ENCODE measurements around the gene USP47.
"Not testable (repeated sequence)": the region's sequence is repeated elsewhere in the genome, so short reads cannot be mapped to it uniquely, and the experiment has no call there.

USP47 gene

DNA sequence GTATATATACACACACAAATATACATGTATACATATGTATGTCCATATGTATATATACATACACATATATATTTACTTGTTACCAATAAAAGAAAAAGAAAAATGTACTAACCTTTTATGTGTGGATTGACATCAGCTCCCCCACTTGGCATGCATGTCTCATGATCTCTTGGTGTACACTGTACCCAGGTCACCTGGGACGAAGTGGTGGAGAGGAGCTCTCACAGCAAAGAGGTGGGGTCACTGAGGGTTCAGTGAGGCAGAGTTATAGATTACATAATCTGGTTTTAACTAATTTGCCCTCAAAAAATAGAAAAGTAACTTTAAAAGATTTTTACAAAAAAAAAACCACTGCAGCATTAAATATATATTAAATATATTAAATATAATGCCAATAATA lies 15.5 kb upstream of the USP47 start:
- no peak for DNase-seq

DNA sequence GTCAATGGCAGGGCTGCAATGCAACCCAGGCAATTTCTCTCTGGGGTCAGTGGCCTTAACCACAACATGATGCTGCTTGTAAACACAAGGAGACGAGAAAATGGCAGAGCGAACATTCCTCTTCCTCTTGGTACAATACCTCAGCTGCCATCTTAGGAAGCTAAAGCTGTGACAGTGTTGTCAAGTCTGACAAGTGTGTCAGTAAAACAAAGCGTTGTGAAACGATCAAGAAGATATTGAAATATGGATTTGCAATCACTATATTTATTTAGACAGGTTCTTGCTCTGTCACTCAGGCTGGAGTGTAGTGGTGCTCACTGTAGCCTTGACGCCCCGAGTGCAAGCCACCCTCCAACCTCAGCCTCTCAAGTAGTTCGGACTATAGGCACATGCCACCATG lies 14.5 kb upstream of the USP47 start:
- DNase-seq, result no peak

DNA sequence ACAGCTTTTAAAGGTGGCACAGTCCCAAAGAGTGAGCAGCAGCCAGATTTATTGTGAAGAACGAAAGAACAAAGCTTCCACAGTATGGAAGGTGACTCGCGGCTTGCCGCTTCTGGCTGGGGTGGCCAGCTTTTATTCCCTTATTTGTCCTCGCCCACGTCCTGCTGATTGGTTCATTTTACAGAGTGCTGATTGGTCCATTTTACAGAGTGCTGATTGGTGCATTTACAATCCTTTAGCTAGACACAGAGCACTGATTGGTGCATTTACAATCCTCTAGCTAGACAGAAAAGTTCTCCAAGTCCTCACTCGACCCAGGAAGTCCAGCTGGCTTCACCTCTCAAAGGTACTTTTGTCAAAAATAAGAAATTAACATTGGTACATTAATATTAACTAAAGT lies 10.4 kb upstream of the USP47 start:
- not testable (repeated sequence) for DNase-seq

DNA sequence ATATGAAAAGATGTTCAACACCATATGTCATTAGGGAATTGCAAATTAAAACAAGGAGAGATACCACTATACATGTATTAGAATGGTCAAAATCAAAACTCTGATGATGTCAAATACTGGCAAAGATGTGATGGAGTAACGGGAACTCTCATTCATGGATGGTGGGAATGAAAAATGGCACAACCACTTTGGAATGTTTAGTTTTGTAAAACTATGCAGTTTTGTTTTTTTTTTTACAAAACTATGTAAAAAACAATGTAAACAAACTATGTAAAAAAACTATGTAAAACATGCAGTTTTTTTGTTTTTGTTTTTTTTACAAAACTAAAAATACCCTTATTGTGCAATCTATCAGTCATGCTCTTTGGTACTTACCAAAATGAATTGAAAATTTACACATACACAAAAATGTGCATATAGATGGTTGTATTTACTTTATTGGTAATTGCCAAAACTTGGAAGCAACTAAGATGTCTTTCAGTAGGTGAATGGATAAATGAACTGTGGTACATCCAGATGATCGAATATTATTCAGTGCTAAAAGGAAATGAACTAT lies 5.0 kb upstream of the USP47 start:
- DNase-seq, result no peak

DNA sequence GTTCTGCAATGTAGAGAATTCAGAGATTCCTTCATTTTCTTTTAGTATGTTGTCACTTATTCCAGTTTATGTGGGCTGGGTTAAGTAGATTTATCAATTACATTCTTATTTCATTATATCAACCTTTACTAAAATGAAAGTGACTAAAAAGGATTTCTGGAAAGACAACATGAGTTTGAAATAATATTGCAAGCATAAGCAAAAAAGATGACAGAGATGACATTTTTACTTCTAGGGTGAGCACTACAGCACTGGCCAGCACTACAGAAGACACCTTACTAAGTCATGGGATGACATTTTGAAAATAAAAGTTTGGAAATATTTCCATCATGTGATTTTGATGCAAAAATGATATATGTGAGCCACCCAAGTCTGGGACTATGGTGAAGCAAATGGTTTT lies 2.1 kb upstream of the USP47 start:
- DNase-seq, result no peak

DNA sequence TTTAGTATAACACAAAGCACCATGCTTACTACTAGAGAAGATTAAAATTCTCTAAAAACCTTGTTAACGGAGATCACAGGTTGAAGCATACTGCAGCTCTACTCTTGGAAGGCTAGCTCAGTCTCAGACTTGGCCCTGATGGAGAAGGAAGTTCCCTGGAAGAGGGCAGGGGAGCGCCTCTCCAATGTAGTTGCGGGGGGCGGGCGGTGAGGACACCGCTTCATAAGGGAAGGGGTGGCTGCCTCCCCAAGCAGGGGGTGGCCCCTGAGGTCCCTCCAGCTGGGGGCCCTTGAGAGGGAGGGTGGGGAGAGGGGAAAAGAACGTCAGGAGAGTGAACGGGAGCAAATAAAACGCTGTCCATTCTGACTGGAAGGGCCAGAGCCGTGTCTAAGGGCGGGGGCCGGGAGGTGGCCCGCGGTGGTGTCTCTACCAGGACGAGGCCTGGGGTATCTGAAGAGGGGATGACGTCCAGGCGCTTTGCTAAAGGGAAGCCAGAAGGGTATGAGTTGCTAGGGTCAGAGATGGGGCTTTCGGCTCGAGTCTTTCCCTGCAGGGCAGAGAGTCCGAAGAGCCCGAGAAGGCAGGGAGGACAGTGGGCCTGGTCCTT lies 553 bp upstream of the USP47 start:
- no peak for DNase-seq

DNA sequence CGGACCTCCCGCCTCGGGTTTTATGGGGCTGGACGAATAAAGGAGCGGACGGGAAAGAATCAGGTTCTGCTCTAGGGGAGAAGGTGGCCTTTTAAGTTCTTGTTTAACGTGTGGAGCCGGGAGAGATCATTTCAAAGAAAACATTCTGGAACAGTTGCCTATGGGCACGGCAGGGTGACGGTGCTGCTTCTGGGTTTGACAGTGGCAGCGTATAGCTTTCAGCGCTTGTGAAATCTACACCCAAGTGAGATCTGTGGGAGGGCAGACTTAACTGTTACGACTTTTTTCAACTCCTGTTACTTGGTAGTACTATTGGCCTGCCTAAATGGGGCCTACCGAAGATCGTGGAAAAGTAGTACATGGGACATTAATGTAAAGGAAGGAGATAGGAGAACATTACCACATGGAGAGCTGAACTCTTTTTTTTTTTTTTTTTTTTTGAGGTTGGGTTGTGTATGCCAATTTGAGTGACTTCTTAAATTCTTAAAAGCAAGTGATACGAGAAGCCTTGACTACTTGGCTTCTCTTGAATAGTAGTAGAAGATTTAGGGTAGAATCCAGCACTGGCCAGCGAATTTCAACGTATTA lies 743 bp downstream of the USP47 start:
- DNase-seq, result peak; percentile 52

DNA sequence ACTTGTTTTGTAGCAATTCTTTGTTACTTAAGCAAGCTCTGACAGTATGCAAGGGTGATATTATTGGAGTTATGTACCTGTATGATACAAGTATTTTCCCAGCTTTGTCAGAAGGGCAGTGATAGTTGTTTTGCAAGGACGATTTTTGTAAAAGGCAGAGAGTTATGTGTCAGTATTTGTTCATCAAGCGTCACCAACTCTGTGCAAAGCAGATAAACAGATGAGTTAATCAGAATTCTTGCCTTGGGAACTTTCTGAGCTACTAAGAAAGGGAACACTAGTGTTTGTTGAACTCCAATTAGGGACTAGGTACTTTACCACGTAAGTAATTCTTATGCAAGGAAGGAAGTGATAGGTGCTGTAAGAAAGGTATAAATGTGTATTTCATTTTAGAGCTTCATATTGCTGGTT lies 1.4 kb downstream of the USP47 start:
- no peak for DNase-seq

DNA sequence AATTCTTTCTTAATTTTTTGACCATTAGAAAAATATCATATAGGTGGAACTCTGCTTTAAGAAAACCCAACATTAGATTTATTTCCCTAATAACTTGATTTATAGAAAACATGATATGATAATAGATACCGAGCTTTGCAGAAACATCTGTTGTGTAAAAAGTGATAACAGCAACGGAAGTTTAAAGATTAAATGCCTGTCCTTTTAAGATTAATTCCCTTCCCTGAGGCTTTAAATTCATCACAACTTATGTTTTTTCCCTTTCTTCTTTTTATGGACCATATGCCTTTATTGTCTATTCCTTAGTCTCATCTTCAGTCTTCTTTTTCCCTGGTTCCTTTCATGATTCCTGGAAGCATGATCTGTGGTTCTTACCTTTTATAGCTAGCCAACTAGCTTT lies 1.9 kb downstream of the USP47 start:
- DNase-seq, result no peak

DNA sequence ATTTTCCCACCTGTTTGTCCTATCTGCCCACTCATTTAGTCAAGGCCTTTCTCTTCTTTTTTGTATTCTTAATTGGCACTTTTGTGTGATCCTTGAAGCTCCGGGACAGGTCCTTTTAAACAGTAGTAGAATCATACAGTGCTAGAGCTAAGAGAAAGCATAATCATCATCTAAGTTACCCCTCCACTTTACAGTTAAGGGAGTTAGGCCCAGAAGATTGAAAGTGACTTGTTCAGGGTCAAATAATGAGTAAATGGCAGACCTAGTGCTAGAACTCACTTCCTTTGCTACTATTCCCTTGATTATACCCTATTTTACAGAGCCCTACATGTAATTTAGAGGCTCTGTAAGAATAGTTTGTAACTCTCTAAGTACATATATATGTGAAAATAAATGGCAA lies 2.5 kb downstream of the USP47 start:
- no peak for DNase-seq

DNA sequence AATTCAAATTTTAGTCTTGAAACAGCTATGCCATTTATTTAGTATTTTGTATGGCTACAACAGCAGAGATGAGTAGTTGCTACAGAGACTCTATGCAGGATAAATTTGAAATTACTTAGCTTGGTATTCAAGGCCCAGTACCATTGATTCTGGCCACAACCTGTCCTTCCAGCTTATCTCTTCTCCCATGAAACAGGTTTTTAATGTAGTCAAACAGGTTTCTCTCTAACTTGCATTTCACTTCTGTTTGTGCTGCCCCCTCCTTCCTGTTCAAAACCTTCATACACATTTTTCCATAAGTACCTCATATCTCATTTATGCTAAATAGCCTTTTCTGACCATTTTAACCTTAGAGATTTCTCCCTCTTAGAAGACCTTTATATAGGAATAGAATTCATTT lies 3.3 kb downstream of the USP47 start:
- DNase-seq, result no peak

DNA sequence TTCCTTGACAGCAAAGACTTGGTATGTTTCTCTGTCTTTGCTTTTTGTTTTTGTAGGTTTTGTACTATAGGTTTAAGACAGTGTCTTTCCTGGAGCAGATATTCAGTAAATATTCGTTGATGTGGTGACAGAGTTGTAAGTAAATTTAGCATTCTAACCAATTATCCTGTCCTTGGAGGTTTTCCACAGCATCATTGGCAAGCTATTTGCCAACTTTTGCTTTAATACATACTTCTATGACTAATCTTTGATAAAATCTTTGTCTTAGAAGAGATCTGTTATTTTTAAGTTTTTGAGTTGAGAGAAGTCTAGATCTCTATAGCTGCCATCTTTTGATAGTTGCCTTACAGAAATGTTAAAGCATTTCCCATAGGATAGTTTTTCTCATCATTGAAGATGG lies 3.8 kb downstream of the USP47 start:
- no peak for DNase-seq

DNA sequence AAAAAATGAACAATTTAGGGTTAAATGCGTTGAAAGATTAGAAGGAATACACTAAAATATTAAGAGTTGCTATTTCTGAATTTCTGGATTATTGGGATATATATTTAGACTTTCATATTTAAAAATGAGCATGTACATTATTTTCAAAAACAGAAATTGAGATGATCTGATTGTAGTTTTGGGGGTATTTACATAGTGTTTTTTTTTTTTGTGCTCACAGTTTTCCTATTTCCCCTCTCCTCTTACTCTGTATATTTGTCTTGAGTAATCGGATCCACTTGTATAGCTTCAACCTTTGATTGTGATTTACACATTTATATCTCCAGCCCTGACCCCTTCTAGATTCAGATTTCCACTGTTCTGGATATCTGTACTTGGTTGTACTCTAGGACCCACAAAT lies 5.3 kb downstream of the USP47 start:
- DNase-seq, result no peak

DNA sequence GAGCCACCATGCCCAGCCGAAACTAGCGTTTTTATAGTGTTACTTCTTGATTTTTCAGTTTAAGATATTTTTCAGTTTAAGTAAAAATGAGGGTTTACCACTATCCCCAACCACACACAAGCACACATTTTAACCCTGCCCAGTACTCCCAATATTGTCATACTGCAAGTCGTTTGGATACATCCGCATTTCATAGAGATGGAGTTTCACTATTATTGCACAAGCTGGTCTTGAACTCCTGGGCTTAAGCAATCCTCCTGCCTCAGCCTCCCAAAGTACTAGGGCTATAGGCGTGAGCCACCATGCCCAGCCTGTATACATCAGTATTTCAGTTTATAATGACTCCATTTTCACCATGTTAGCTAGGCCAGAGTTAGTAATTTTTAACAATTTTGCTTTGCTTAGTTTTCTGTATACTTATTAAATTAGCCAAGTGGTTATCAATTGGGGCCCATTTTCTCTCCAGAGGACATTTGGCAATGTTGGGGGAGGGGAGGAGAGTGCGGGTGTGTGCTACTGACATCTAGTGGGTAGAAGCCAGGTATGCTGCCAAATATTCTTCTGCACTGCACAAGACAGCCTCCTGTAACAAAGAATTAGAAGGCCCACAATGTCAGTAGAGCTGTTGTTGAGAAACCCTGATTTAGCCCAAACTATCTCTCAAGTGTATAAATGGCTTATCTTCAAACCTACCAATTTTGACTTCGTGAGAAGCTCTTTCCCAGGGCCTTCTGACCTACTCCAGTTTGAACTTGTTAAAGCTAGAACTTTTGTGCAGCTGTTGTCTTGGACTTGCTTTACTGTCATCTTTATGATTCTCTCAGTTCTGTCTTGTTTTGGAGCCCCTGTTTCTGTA lies 7.3 kb downstream of the USP47 start:
- DNase-seq, result peak; percentile 29

DNA sequence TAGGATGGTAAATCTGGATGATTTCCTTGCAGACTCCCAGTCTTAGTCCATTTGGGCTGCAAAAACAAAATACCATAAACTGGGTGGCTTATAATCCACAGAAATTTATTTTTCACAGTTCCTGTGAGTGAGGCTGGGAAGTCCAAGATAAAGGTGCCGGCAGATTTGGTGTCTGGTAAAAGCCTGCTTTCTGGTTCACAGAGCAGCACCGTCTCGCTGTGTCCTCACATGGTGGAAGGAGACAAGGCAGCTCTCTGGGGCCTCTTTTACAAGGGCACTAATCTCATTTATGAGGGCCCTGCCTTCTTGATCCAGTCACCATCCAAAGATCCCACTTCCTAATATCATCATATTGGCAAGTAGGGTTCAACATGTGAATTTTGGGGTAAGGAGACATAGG lies 8.9 kb downstream of the USP47 start:
- DNase-seq, result no peak

DNA sequence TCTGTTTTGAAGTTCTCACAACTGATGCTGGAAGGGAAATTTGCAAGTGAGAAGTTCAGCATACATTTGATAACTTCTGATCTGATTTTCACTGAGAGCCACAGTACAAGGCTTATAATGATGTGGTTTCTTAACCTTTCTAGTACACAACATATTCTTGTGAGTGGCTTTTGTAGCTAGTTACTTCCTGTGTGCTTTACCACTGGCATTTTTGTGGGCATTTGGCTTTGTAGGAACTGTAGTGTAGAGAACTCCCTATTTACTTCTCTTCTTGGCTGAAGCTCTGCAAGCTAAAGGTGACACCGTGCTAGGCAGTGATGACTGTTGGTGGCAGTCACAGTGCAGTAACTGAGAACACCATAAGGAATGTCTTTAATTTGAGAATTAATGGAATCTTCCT lies 14.9 kb downstream of the USP47 start:
- DNase-seq, result no peak

DNA sequence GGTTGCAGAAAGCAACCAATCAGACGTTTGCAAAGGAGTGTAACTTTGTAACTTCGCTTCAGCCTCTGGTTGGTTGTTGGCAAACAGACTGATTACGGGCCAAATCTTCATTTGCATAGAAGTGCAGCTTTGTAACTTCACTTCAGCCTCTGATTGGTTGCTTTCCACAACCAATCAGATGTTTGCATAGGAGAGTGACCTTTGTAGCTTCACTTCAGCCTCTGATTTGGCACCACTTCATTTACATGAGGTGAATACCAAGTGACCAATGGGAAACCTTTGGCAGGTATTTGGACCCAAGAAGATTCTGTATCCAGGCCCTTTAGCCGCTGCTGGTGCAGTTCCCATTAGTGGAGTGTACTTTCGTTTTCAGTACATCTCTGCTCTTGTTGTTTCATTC lies 16.0 kb downstream of the USP47 start:
- DNase-seq, result no peak

DNA sequence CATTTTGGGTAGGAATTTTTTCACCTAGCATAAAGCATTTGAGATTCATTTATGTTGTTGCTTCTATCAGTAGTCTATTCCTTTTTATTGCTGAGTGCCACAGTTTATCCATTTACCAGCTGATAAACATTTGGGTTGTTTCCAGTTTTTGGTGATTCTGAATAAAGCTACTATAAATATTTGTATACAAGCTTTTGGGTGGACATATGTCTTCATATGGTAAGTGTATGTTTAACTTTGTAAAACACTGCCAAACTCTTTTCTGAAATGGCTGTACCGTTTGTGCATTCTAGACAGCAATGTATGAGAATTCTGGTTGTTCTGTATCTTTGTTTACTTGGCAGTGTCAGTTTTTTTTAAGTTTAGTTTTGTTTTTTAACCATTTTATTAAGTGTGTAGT lies 16.9 kb downstream of the USP47 start:
- DNase-seq, result no peak

DNA sequence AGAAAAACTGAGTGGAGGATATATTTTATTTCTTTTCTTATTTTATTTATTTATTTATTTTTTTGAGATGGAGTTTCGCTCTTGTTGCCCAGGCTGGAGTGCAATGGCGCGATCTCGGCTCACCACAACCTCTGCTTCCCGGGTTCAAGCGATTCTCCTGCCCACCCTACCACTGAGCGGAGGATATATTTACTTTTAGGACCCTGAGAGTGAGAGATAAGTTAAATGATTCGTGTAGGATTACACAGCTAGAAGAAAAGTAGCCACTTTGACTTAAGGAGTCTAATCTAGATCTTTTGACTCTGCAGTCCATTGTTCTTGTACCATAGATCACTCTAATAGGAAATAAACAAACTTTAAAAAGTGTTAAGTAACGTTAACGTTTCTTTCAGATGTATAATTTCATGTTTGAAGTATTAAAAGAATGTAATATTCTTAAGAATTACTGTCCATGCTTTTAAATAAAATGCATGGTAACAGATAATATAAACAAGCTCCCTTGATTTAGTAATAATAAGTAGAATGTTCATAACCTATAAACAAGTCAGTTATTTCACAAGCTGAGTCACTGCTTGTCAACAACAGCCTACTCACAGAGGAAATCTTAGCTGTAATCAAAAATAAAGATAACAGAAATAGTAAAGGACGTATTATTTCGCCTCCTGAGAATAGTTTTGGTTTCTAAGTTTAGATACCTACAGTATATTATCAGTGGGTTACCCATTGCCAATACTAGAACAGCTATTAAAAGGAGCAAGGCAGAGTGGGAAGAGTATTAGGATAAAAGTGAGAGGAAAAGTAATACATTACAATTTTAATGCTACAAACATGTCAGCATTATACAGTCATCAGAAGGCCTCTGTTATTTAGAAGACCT lies 18.6 kb downstream of the USP47 start:
- DNase-seq, result no peak

DNA sequence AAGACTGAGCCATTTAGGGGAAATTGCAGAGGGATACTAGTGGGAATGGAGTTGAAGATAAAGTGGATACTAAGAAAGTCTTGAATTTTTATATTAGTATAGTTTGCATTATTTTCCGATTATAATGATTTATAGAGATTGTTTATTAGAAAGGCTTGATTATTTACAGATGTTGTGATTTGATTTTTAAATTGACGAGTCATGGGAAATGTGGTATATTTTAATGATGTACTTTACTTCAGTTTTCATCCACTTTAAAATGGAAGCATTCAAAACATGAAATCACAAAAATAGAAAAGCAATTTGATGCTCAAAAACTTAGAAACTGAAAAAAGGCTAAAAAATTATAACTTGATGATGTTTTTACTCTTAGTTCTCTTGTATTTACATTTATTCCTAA lies 21.2 kb downstream of the USP47 start:
- DNase-seq, result no peak

DNA sequence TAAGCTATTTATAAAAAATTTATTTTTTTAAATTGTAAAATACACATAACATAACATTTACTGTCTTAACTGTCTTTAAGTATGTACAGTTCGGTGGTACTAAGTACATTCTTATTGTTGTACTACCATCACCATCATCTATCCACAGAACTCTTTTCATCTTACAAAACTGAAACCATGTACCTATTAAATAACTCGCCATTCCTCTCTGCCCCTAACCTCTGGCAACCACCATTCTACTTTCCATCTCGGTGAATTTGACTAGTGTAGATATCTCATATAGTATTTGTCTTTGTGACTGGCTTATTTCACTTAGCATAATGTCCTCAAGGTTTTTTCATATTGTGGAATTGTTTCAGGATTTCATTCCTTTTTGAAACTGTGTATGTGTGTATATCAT lies 22.6 kb downstream of the USP47 start:
- DNase-seq, result no peak

DNA sequence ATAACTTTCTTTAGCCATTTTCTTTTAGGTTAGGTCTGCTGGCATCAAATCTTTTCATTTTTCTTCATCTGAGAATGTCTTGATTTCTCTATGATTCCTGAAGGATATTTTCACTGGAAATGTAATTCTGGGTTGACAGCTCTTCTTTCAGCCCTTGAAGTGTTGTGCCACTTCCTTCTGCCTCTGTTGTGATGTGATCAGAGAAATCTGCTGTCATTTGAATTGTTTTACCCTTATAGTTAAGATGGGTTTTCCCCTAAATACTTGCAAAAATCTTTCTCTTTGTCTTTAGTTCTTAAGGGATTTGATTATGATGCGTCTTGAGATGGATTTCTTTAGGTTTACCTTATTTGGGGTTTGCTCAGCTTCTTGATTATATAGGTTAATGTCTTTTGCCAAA lies 23.0 kb downstream of the USP47 start:
- DNase-seq, result no peak

DNA sequence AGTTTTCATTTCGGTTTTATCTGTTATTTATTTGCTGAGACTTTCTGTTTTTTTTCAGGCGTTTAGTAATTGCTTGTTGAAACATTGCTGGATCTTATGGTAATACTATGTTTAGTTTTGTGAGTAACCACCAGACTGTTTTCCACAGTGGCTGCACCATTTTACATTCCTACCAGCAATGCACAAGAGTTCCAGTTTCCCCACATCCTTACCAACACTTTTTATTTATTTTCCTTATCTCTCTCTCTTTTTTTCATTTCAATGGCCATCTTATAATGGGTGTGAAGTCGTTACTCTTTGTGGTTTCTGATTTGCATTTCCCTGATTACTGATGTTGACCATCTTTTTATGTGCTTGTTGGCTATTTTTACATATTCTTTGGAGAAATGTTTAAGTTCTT lies 23.7 kb downstream of the USP47 start:
- DNase-seq, result no peak
